HepG2 (cell line): ENCODE measurements around the gene CNP. TPM values are rescaled to one million over a fixed set of nuclear protein-coding genes. Genes with fewer than 3 reads are reported as not detected.

Experiments
- HMGA1 ChIP-seq: sonication (generic); formaldehyde crosslinking; conservative IDR thresholded peaks from 2 replicates; pipeline ENCODE4 v1.4.0; 2020; ENCODE audit warnings: missing genetic modification reagents
- HOXA3 ChIP-seq: sonication (generic); formaldehyde crosslinking; IDR thresholded peaks from 2 replicates; pipeline ENCODE4 v1.5.0; 2020; ENCODE audit warnings: missing genetic modification reagents
- KDM5A ChIP-seq: fragments of 200-600 bp; sonication (generic); IDR thresholded peaks from 2 replicates; pipeline ENCODE4 v1.7.0; 2018; ENCODE audit warnings: antibody characterized with exemption, mild to moderate bottlenecking, low read length, borderline replicate concordance
- LCORL ChIP-seq, 2 experiments: fragments of 450-650 bp in 1 of 2; sonication (generic) in 1 of 2; formaldehyde crosslinking in 1 of 2; IDR thresholded peaks; 2 replicates each; pipeline versions ENCODE4 v1.5.0 to v1.6.1; 2017 to 2020; ENCODE audit warnings: antibody characterized with exemption in 1 of 2, missing genetic modification reagents in 1 of 2
- MEF2D ChIP-seq: sonication (generic); formaldehyde crosslinking; IDR thresholded peaks from 2 replicates; pipeline ENCODE4 v1.5.1; 2020; ENCODE audit warnings: mild to moderate bottlenecking, missing genetic modification reagents
- RELA ChIP-seq: sonication (generic); formaldehyde crosslinking; IDR thresholded peaks from 2 replicates; pipeline ENCODE4 v1.4.0; 2020; ENCODE audit warnings: missing genetic modification reagents
- SMAD1 ChIP-seq: sonication (generic); formaldehyde crosslinking; IDR thresholded peaks from 2 replicates; pipeline ENCODE4 v1.4.0; 2020; ENCODE audit warnings: missing genetic modification reagents, low read depth, mild to moderate bottlenecking, borderline replicate concordance
- SP2 ChIP-seq: sonication (generic); formaldehyde crosslinking; IDR thresholded peaks from 2 replicates; pipeline ENCODE4 v1.5.1; 2020; ENCODE audit warnings: mild to moderate bottlenecking, missing genetic modification reagents
- ZNF260 ChIP-seq: sonication (generic); formaldehyde crosslinking; IDR thresholded peaks from 2 replicates; pipeline ENCODE4 v1.4.0; 2020; ENCODE audit warnings: missing genetic modification reagents, low read depth, mild to moderate bottlenecking, borderline replicate concordance
- ZNF3 ChIP-seq: IDR thresholded peaks from 2 replicates; pipeline ENCODE4 v1.7.0; 2017; ENCODE audit warnings: inconsistent platforms
- ZNF7 ChIP-seq: IDR thresholded peaks from 2 replicates; pipeline ENCODE4 v1.6.1; 2016; ENCODE audit warnings: missing biosample characterization, missing genetic modification reagents
- polyA plus RNA-seq, 8 experiments: library from polyadenylated mRNA; depleted of rRNA in 3 of 8; stranded (reverse) in 7 of 8; unstranded in 1 of 8; fragments of >200 nt; fragmentation: Illumina TruSeq in 4 of 8; extraction: Trizol in 4 of 8; gene quantifications; 2 replicates each; pipeline versions ENCODE4 v1.2.1 to v1.2.3, GENCODE V29; 2011 to 2016; ENCODE audit warnings: low read depth in 4 of 8, missing spikeins in 1 of 8, mixed read lengths in 1 of 8; ENCODE audit not compliant: insufficient read depth in 1 of 8
- total RNA-seq, 5 experiments: library from RNA; depleted of rRNA; stranded (reverse); fragments of >200 nt; fragmentation: Illumina TruSeq; extraction: Trizol; gene quantifications; 2 replicates each; pipeline ENCODE4 v1.2.3, GENCODE V29; 2016; ENCODE audit warnings: low read depth in 1 of 5
- TF ChIP-seq, protein P1 (sequence below): sonication (generic); formaldehyde crosslinking; IDR thresholded peaks from 2 replicates; pipeline ENCODE4 v1.4.0; 2020; ENCODE audit warnings: missing genetic modification reagents, borderline replicate concordance
- TF ChIP-seq, protein P2 (sequence below): sonication (generic); formaldehyde crosslinking; conservative IDR thresholded peaks from 2 replicates; pipeline ENCODE4 v1.4.0; 2020; ENCODE audit warnings: mild to moderate bottlenecking, missing genetic modification reagents, moderate library complexity
- TF ChIP-seq, protein P3 (sequence below): sonication (generic); formaldehyde crosslinking; IDR thresholded peaks from 2 replicates; pipeline ENCODE4 v1.9.0; 2021; ENCODE audit warnings: missing genetic modification reagents, borderline replicate concordance
- TF ChIP-seq, protein P4 (sequence below): sonication (generic); formaldehyde crosslinking; IDR thresholded peaks from 2 replicates; pipeline ENCODE4 v1.5.0; 2020; ENCODE audit warnings: missing genetic modification reagents
- TF ChIP-seq, protein P5 (sequence below): sonication (generic); formaldehyde crosslinking; IDR thresholded peaks from 2 replicates; pipeline ENCODE4 v1.5.0; 2020; ENCODE audit warnings: mild to moderate bottlenecking, missing genetic modification reagents
- TF ChIP-seq, protein P6 (sequence below): IDR thresholded peaks from 2 replicates; pipeline ENCODE4 v1.6.1; 2016; ENCODE audit warnings: low read depth, control low read depth

CNP gene
- total and polyA plus RNA-seq, 2 of the 13 experiments (the other 11 are each of a cell fraction or from before 2014, with no cell fraction given) = 97.2 to 161 TPM

DNA sequence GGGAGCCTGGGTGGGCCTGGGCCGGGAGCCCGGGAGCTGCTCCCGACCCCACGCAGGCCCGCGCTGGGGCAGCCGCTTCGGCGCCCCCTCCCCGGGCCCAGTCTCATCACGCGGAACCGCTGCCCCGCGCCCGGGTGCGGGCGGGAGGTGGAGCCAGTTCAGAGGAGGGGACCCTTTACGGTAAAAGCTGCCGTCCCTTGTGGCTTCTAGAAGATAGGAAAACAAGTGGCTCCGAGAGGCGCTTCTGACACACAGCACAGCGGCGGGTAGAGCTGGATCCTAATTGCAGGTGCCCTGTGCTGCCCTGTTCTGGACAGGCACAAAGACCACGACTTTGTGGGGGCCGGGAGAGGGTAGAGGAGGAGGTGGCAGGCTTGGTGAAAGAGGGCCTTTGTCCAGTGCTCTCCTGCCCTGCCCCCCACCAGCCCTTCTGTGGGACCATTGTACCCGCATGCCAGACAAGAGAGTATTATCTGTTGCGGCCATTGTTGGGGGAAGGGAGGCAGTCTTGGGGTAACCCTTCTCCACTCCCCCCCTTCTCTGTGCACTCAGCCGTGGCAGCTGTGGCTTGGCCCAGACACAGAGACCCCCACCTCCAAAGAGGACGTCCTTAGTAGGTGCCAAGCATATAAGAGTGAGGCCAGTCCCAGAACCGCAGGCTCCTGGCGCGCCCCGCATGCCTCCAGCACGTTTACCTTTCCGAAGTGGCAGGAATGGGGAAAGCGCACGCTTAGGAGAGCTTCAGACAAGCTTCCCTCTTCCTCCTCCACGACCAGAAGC is 736 bp downstream of the CNP start (continued):
- TF ChIP-seq, protein P1, sequence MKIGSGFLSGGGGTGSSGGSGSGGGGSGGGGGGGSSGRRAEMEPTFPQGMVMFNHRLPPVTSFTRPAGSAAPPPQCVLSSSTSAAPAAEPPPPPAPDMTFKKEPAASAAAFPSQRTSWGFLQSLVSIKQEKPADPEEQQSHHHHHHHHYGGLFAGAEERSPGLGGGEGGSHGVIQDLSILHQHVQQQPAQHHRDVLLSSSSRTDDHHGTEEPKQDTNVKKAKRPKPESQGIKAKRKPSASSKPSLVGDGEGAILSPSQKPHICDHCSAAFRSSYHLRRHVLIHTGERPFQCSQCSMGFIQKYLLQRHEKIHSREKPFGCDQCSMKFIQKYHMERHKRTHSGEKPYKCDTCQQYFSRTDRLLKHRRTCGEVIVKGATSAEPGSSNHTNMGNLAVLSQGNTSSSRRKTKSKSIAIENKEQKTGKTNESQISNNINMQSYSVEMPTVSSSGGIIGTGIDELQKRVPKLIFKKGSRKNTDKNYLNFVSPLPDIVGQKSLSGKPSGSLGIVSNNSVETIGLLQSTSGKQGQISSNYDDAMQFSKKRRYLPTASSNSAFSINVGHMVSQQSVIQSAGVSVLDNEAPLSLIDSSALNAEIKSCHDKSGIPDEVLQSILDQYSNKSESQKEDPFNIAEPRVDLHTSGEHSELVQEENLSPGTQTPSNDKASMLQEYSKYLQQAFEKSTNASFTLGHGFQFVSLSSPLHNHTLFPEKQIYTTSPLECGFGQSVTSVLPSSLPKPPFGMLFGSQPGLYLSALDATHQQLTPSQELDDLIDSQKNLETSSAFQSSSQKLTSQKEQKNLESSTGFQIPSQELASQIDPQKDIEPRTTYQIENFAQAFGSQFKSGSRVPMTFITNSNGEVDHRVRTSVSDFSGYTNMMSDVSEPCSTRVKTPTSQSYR (CRISPR knock-in tag) = peak; percentile 99
- TF ChIP-seq ZNF7 (CRISPR knock-in tag) (0 out of 2 replicates have a peak, but pooled peaks have one; percentile 16), ZNF260 (no peak), RELA (CRISPR knock-in tag) (no peak), ZNF3 (no peak), HMGA1 (CRISPR knock-in tag) (no peak), SMAD1 (CRISPR knock-in tag) (no peak), LCORL (IDR thresholded peaks at IDR 0.05) (no peak), LCORL (CRISPR knock-in tag; IDR thresholded peaks at IDR 0.05) (no peak), KDM5A (no peak; the same call in 1 of the 2 replicates), SP2 (CRISPR knock-in tag) (no peak), MEF2D (no peak), HOXA3 (0 out of 2 replicates have a peak, but pooled peaks have one; percentile 23)
- TF ChIP-seq, protein P2, sequence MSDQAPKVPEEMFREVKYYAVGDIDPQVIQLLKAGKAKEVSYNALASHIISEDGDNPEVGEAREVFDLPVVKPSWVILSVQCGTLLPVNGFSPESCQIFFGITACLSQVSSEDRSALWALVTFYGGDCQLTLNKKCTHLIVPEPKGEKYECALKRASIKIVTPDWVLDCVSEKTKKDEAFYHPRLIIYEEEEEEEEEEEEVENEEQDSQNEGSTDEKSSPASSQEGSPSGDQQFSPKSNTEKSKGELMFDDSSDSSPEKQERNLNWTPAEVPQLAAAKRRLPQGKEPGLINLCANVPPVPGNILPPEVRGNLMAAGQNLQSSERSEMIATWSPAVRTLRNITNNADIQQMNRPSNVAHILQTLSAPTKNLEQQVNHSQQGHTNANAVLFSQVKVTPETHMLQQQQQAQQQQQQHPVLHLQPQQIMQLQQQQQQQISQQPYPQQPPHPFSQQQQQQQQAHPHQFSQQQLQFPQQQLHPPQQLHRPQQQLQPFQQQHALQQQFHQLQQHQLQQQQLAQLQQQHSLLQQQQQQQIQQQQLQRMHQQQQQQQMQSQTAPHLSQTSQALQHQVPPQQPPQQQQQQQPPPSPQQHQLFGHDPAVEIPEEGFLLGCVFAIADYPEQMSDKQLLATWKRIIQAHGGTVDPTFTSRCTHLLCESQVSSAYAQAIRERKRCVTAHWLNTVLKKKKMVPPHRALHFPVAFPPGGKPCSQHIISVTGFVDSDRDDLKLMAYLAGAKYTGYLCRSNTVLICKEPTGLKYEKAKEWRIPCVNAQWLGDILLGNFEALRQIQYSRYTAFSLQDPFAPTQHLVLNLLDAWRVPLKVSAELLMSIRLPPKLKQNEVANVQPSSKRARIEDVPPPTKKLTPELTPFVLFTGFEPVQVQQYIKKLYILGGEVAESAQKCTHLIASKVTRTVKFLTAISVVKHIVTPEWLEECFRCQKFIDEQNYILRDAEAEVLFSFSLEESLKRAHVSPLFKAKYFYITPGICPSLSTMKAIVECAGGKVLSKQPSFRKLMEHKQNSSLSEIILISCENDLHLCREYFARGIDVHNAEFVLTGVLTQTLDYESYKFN = peak; percentile 51
- TF ChIP-seq, protein P3, sequence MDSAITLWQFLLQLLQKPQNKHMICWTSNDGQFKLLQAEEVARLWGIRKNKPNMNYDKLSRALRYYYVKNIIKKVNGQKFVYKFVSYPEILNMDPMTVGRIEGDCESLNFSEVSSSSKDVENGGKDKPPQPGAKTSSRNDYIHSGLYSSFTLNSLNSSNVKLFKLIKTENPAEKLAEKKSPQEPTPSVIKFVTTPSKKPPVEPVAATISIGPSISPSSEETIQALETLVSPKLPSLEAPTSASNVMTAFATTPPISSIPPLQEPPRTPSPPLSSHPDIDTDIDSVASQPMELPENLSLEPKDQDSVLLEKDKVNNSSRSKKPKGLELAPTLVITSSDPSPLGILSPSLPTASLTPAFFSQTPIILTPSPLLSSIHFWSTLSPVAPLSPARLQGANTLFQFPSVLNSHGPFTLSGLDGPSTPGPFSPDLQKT (CRISPR knock-in tag) = no peak
- TF ChIP-seq, protein P4, sequence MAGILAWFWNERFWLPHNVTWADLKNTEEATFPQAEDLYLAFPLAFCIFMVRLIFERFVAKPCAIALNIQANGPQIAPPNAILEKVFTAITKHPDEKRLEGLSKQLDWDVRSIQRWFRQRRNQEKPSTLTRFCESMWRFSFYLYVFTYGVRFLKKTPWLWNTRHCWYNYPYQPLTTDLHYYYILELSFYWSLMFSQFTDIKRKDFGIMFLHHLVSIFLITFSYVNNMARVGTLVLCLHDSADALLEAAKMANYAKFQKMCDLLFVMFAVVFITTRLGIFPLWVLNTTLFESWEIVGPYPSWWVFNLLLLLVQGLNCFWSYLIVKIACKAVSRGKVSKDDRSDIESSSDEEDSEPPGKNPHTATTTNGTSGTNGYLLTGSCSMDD (CRISPR knock-in tag) = no peak
- TF ChIP-seq, protein P5, sequence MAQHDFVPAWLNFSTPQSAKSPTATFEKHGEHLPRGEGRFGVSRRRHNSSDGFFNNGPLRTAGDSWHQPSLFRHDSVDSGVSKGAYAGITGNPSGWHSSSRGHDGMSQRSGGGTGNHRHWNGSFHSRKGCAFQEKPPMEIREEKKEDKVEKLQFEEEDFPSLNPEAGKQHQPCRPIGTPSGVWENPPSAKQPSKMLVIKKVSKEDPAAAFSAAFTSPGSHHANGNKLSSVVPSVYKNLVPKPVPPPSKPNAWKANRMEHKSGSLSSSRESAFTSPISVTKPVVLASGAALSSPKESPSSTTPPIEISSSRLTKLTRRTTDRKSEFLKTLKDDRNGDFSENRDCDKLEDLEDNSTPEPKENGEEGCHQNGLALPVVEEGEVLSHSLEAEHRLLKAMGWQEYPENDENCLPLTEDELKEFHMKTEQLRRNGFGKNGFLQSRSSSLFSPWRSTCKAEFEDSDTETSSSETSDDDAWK (CRISPR knock-in tag) = no peak
- TF ChIP-seq, protein P6, sequence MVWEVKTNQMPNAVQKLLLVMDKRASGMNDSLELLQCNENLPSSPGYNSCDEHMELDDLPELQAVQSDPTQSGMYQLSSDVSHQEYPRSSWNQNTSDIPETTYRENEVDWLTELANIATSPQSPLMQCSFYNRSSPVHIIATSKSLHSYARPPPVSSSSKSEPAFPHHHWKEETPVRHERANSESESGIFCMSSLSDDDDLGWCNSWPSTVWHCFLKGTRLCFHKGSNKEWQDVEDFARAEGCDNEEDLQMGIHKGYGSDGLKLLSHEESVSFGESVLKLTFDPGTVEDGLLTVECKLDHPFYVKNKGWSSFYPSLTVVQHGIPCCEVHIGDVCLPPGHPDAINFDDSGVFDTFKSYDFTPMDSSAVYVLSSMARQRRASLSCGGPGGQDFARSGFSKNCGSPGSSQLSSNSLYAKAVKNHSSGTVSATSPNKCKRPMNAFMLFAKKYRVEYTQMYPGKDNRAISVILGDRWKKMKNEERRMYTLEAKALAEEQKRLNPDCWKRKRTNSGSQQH (CRISPR knock-in tag) = no peak
